NCI-H128 (cell line): Measurements from ENCODE around the gene PDE4D.

Experiments
- DNase-seq: peaks from one replicate; lab custom pipeline; 2025; ENCODE audit not compliant: unreplicated experiment; lab: John Stamatoyannopoulos, UW

Gene PDE4D

DNA sequence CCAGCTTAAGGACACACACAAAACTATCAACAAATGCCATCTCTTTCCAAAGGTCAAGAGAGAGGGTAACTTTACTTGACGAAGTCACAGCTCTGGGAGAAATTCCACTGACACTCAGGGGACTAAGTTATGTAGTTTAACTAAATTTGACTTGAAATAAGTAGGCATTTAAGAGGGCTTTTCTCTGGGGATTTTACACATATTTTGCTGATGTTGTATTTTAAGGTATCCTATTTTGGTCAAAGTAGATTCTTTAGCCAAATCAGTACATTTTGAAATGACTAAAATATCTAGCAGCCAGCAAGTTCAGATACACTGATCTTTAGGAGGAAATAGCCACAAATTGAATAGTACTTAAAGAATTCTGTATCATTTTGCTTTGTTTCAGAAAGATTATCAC, 652.0 kb downstream of the PDE4D start:
- DNase-seq = no peak

DNA sequence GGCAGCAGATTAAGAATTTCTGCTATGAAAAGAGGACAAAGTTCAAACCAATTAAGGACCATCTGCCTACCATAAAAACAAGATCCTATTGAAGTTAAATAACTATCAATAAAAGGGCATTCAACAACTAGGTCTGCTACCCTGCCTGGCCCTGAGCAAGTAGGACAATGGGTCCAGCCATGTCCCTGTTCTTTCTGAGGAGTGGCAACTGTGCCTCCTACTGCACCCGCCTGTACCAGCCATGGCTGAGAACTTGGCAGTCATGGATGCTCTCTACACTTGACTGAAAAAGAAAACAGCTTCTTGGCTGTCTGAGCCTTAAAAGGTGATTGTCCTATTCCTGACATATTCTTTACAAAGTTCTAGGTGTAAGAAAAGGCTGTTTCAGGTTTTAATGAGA, 652.4 kb downstream of the PDE4D start:
- DNase-seq = no peak

GRCh38 chr5:59238126-59238902, 655.2 kb downstream of the PDE4D start:
- no peak for DNase-seq

DNA sequence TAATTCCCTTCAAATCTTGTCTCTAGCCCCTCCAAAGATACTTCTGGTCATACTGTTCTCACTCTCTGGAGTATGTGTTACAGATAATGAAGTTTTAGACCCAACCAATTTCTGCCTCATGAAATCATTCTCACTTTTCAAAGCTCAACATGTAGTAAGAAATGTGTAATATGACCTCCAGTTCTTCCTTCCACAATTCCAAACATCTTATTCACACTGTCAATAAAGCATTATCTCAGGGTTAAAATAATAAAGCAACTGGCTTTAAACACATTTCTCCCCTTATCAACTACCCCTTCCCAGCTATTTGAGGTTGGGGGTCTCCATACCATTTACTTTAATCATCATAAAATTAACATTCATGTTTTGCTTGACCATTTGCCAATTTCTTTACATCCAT, 656.5 kb downstream of the PDE4D start:
- no peak for DNase-seq

DNA sequence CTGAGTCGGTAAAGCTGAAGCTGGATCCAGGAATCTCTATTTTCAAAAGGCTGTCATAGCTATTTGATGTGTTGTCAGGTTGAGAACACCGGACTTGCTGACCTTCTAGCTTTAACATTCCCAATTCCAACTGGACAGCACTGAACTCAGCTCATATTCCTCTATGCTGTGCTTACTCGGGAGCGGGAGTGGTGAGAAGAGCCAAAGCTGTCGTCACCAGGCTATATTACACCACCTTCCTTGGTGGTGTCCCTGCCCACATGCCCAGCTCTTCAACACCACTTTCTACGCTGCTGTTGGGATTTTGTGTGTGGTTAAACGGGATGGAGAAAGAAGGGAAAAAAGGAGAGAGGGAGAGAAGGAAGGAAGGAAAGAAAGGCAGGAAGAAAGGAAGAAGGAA, 657.1 kb downstream of the PDE4D start:
- DNase-seq = no peak

GRCh38 chr5:59234236-59234635, 659.3 kb downstream of the PDE4D start:
- DNase-seq = no peak

DNA sequence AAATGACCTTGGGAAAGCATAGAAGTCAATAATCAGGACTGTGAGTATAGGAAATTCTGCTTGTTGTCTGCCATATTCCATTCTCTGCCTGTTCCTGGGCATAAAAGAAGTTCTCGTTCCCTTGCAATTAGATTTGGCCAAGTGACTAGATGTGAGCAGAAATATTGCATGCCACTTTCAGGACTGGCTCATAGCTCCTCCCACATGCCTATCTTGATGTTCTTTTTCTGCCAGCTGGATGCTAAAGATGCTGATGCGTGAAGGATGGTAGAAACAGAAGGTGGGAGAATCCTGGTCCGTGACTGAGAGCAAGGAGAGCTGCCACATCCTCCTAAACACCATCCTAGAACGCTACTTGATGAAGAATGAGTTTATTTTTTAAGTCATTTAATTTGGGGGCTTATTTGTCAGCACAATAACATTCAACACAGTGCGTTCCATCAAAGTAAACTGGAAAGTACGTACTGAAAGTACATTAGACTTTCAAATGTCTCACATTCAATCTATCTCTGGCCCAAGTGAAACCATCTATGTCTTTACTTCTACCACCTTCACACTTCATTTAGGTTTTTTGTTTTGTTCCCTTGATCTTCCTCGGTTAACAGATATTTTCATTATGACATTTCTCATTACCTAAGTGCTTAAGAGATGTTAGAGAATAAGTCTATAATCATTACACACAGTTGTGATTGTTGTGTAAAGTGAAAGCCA, 662.1 kb downstream of the PDE4D start:
- DNase-seq = no peak

DNA sequence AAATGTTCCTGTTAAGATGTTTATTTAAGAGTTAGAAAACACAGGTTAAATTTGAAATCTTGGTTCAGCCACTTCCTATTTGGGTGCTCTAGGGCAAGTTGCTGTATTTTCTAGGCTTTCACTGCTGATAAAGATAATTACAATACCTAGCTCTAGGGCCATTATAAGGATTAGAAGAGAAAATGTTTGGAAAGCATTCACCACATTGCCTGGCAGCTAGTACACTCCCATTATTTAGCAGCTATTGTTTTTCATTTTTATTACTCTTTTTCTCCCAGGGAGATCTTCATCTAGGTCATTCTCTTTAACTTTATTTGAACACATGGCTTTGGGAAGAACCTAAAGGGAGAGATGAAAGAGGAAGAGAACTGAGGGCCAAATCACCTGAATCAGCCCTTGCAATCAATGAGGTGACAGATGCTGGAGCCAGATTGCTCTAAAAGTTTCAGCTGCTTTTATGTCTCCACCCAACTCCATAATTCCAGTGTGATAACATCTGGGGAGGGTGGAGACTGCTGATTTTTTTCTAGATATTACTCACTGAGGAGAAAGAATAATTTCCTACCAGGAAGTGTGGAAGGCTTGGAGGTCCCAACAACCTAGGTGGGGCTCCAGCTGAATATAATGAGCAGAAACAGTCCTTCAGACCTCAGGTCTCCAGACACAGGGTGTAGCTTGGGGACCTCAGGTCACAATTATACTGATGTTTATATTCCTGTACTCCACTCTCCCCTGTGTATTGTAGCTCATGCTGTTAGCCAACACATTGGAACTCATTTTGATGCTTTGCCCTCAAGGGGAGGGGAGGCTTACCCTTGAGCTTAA, 670.6 kb downstream of the PDE4D start:
- DNase-seq = no peak

DNA sequence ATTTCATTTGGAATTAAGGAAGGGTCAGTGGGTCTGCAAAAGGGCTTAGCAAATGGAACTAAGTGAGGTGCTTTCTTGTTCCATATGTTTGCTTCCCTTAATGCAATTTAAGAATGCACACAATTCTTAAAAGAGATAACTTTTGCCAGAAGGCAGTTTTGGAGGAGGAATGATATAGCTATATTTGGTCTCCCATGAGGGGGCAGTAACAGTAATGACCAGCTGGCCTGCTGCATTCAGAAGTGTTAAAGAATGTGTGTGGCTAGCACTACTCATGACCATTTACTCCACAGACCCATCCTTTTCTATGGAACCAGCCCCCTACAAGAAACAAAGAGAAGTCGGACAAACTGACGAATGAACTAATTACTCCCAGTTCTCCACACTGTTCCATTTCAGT, 671.8 kb downstream of the PDE4D start:
- DNase-seq = no peak

GRCh38 chr5:59218424-59219045, 675.0 kb downstream of the PDE4D start:
- no peak for DNase-seq

DNA sequence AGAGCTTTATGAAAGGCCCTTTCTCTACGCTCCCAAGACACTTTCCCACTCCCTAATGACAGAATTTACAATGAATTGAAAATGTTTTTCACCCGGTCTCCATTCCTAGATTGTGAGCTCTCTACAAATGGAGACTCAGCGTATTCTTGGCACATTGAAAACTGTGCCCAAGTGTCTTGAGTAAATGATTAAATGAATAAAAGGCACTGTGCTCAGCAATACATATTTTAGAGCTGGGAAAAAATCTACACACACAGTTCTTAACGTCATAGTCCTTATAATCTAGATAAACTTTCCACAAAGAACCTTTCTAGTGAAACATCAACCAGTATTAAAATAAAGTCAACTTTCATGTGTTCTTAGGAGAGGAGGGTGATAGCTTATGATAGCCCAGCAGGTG, 676.7 kb downstream of the PDE4D start:
- no peak for DNase-seq

DNA sequence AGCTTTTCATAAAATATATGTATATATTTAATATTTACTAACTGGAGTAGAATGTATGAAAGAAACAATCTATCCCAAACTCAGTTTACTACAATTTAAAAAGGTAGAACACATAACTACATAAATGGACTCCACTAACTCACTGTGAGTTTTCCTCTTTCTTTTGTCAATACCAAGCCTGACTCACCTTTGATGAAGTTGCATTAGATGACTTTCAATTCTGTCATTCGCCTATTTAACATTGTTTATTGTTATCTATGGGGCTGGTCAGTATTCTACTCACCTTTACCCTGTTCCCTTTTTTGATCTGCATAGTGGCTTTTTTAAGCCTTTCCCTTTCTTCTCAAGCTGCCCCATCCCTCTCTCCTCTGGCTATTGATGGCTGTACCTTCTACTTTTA, 680.9 kb downstream of the PDE4D start:
- DNase-seq = no peak

GRCh38 chr5:59209758-59210359, 683.7 kb downstream of the PDE4D start:
- DNase-seq = no peak

DNA sequence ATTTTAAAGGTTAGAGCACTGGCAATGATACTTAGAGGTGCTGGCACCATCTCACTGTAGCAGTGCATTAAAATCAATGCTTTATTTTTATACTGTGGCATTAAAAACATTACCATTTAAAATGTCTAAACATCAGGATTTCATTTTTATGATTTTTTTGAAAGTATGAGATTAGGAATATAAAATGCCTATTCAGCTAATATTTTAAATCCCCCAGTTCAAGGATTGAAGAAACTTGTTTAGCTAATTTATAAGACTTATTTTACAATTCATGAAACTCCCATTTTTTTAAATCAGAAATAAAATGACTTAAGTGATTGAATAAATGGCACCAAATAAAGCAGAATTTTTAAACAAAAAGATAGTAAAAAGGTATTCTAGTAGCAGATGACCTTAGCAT, 685.1 kb downstream of the PDE4D start:
- DNase-seq = no peak

DNA sequence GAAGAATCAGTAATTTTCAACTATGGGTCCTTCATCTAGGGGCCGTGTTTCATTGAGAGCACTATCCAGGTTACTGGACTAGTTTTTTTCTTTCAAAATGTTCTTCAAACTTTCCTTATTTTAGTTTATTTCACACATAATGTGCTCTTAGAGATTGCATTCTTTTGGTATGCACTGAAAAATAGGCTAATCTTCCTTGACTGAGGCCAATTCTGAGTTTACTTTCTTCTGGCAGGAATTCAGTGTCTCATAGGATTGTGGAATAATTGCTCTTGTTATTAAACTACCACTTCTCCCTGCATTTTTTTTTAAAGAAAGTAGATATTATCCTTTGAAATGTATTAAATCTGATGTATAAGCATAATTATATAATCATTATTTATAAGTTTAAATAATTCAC, 686.1 kb downstream of the PDE4D start:
- no peak for DNase-seq

DNA sequence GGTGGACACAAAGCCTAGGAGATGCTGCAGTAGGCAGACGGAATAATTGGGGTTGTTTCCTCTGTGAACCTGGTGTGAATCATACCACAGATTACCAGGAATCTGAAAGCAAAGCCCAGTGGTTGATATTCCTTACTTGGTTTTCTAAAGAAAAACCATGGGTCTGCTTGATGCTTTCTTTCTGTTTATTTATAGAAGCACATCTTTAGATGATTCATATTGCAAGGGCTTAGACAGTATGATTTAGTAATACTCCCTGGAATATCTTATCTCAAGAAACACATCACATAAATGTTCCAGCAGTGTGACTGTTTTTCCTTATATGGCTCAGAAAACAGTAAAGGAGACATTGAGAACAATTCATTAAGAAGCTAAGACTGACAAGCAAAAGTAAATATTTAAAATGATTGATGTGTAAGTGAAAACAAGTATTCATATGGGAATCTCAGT, 687.4 kb downstream of the PDE4D start:
- no peak for DNase-seq

- DNase-seq = no peak
Observed at GRCh38 chr5:59204114-59204897, 689.2 kb downstream of the PDE4D start.

DNA sequence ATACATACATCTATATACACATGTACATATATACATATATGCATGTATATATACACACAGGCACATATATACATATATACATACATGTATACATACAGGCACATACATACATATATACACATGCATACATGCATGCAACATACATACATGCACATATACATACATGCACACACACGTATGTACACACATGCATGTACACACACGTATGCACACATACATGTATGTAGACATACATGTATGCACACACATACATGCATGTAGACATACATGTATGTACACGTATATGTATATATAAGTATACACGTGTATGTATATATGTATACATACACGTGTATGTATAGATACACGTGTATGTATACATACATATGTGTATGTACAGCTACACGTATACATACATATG, 693.7 kb downstream of the PDE4D start:
- DNase-seq = no peak

DNA sequence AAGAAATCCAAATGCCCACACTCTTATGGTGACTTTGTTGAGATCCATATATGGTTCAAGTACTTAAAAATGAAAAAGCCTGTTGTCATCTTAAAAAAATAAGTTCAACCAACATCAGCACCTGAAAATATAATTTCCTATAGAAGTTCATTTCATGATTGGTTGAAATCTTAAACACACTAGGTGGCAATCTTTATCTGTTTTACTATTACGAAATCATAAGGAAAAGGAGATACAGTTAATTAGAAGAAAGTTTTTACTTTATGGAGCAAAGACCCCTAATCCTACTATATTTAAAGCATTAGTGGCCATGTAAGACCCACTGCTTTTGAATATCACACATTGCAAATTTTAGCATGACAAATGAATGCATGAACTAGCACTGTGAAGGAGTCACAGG, 694.7 kb downstream of the PDE4D start:
- no peak for DNase-seq

- no peak for DNase-seq
Observed at GRCh38 chr5:59198365-59198764, 695.2 kb downstream of the PDE4D start.
